Measurements from ENCODE around the gene CENPH. TPM values are rescaled to one million over a fixed set of nuclear protein-coding genes. Genes with fewer than 3 reads are reported as not detected.
"Not testable (repeated sequence)": the region's sequence is repeated elsewhere in the genome, so short reads cannot be mapped to it uniquely, and the experiment has no call there.

The CENPH gene
- 1.4 and 12.2 TPM in 2 replicates for total RNA-seq

DNA sequence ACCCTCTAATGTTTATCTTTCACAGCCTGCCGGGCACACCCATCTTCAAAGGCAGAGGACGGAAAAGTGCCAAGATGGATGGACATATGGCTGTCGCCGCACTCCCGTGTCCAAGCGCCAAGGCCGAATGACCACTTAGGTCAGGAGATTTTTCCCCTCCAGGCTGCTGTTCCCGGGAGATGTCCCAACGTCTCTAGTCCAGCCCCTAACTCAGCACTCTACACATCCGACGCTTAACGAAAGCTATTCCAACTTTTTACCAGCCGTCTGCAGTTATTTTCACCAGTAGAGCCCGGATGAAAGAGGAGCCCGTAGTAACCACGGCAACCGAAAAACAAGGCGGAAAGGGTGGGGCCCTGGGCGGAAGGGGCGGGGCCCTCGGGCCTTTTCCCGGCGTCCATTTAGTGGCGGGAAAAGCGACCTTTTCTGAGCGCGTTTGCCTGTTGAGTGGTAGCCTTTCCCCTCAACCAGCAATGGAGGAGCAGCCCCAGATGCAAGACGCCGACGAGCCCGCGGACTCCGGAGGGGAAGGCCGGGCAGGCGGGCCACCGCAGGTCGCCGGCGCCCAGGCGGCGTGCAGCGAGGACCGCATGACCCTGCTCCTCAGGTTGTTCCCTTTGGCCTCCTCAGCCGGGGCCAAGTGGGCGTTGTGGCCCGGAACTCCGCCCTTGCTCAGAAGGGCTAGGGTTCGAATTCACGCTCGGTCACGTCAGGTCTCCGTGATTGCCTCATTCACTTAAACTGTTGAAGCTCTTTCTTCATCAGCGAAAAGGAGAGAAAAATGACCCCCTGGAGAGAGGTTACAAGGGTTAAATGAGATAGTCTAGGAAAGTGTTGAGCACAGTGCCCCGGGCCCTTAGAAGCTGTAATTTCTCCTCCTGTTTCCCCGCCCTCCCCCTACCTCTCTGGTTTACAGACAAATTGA lies at the start of gene CENPH:
Gene CENPH, plus strand, starts transcription at position 422 of the 925 bp plus-strand sequence. Its CDS starts 52 bp downstream, at position 474.
- DNase-seq (ENCODE audit: low read depth), result peak; percentile 83

DNA sequence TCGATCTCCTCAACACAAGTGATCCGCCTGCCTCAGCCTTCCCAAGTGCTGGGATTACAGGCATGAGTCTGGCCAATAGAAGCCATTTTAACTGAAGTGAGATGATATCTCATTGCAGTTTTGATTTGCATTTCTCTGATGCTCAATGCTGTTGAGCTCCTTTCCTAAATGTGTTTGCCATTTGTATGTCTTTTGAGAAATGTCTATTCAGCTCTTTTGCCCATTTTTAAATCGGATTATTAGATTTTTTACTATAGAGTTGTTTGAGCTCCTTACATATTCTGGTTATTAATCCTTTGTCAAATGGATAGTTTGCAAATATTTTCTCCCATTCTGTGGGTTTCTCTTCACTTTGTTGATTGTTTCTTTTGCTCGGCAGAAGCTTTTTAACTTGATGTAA lies 49.1 kb upstream of the CENPH start:
- DNase-seq (ENCODE audit: low read depth), result not testable (repeated sequence)

GRCh38 chr5:69140827-69141226 lies 48.6 kb upstream of the CENPH start:
- no peak for DNase-seq (ENCODE audit: low read depth)

DNA sequence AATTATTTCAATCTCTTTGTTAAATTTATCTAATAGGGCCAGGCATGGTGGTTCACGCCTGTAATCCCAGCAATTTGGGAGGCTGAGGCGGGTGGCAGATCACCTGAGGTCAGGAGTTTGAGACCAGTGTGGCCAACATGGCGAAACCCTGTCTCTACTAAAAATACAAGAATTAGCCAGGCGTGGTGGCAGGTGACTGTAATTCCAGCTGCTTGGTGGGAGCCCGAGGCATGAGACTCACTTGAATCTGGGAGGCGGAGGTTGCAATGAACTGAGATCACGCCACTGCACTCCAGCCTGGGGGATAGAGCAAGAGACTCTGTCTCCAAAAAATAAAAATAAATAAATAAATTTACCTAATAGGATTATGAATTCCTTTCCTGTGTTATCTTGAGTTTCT lies 40.8 kb upstream of the CENPH start:
- DNase-seq (ENCODE audit: low read depth), result not testable (repeated sequence)

DNA sequence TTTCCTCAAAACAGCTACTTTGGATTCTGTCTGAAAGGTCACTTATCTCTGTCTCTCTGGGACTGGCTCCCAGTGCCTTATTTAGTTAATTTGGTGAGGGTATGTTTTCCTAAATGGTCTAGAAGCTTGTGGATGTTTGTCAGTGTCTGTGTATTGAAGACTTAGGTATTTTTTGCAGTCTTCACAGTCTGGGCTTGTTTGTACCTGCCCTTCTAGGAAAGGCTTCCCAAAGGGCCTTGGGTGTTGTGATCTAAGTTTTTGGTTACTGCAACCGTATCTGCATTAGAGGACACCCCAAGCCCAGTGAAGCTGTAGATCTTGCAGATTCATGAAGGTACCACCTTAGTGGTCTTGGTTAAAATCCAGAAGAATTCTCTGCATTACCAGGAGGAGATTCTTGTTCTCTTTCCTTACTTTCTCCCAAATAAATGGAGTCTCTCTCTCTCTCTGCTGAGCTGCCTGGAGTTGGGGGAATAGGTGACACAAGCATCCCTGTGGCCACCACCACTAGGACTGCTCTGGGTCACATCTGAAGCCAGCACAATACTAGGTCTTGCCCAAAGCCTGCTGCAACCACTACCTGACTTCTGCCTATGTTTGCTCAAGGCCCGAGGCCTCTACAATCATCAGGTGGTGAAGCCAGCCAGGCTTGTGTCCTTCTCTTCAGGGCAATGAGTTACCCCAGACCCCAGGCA lies 40.3 kb upstream of the CENPH start:
- no peak for DNase-seq (ENCODE audit: low read depth)

DNA sequence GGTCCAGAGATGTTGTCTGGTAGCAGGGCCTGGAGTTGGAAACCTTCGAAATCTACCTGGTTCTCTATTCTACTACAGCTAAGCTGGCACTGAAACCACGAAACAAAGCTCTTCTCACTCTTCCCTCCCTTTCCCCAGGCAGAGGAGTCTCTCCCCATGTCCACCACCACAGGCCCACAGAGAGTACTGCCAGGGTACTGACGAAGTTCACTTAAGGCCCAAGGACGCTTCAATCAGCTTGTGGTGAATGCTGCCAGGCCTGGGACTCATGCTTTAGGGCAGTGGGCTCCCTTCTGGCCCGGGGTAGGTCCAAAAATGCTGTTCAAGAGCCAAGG lies 39.7 kb upstream of the CENPH start:
- DNase-seq (ENCODE audit: low read depth), result no peak

DNA sequence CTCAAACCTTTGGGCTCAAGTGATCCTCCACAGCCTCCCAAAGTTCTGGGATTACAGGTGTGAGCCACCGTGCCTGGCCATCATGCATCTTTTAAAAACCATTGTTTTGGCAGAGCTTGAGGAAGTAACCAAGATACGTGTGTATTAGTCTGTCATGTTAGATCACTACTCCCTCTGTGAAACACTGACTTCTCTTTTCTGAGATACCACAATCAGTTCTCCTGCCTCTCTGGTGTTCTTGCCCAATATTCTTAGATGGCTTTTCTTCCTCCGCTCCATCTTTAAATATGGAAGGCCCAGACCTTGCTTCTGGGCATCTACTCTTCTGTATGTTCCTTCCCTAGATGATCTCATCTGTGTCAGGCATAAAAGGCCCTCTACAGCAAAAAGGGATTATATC lies 36.7 kb upstream of the CENPH start:
- no peak for DNase-seq (ENCODE audit: low read depth)

DNA sequence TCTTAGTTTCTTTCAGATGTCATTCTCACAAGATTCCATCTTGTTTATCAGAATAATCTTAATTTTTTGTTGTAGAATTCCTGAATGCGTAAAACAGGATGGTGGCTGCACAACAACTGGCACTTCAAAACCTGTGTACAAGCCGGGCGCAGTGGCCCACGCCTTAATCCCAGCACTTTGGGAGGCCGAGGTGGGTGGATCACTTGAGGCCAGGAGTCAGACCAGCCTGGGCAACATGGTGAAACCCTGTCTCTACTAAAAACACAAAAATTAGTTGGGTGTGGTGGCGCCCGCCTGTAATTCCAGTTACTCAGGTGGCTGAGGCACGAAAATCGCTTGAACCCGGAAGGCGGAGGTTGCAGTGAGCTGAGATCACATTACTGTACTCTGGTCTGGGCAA lies 32.9 kb upstream of the CENPH start:
- DNase-seq (ENCODE audit: low read depth), result no peak

DNA sequence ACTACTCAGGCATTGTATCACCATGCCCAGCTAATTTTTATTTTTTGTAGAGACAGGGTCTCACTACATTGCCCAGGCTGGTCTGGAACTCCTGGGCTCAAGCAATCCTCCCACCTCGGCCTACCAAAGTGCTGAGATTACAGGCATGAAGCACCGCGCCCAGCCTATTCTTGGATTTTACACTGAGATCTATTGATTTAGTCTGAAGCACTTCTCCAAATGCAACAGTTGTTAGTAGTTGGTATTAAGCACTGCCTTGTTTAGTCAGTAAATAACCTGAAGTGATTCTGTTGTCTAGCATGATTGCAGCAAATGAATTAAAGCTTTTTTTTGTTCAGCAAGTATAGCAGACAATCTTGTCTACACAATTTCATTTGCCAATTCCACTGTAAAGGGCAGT lies 31.3 kb upstream of the CENPH start:
- DNase-seq (ENCODE audit: low read depth), result no peak

GRCh38 chr5:69160651-69161050 lies 28.7 kb upstream of the CENPH start:
- DNase-seq (ENCODE audit: low read depth), result no peak

DNA sequence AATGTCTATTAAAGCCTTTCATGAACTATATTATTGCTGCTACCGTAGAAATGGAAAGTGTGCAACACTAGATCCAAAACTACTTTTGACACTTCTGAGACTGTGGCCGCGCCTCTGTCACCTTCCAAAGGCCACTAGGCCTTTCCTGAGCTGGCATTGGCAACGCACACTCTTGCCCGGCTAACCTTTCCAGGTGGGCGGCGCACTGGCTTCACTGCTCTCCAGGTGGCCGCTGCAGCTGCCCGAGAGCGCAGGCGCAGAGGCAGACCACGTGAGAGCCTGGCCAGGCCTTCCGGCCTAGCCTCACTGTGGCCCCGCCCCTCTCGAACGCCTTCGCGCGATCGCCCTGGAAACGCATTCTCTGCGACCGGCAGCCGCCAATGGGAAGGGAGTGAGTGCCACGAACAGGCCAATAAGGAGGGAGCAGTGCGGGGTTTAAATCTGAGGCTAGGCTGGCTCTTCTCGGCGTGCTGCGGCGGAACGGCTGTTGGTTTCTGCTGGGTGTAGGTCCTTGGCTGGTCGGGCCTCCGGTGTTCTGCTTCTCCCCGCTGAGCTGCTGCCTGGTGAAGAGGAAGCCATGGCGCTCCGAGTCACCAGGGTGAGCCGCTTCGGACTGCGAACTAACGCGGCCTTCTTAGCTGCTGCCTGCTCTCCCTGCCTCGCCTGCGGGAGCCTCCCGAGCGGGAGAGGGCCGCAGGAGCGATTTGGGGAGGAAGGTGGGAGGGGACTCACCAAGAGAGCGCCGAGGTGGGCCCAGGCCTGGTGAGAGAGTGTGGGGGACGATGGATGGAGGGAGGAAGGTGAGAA lies 22.5 kb upstream of the CENPH start, which contains the start of gene CCNB1:
Gene CCNB1, plus strand, starts transcription at position 465 of the 807 bp plus-strand sequence. Its CDS starts 113 bp downstream, at position 578.
- peak; percentile 94 for DNase-seq (ENCODE audit: low read depth)

DNA sequence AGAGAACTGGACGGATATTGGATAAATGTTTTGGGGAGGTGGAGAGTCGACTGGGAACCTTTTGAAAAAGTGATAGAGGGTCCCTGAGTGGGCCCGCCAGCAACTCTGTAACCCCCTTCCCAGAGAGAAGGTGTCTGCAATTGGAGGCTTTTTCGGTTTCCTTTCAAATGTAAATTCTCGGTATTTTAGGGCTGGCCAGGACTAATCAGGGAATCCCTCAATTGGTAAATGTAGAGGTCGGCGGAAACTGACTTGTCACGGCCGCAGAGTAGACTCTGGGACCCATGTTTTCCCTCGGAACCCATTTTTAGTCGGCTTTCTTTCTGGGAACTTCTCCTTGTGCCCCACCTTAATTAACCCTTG lies 21.9 kb upstream of the CENPH start:
- DNase-seq (ENCODE audit: low read depth), result peak; percentile 2

GRCh38 chr5:69167929-69168328 lies 21.5 kb upstream of the CENPH start:
- DNase-seq (ENCODE audit: low read depth), result no peak

GRCh38 chr5:69170495-69170894 lies 18.9 kb upstream of the CENPH start:
- peak; percentile 10 for DNase-seq (ENCODE audit: low read depth)

DNA sequence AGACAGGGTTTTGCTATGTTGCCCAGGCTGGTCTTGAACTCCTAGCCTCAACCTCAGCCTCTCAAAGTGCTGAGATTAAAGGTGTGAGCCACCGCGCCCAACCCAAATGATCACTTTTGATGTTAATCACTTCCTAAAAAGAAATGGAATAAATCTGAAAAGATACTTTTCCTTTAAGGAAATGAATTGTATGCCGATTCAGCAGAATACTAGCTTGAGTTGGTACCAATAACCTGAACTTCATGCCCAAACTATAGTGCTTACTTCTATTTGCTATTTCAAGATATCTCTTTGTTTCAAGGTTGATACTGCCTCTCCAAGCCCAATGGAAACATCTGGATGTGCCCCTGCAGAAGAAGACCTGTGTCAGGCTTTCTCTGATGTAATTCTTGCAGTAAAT lies 18.4 kb upstream of the CENPH start:
- DNase-seq (ENCODE audit: low read depth), result no peak

- not testable (repeated sequence) for DNase-seq (ENCODE audit: low read depth)
Measured at GRCh38 chr5:69181659-69182293, 7.6 kb upstream of the CENPH start.

- DNase-seq (ENCODE audit: low read depth), result no peak
Measured at GRCh38 chr5:69184621-69185020, 4.8 kb upstream of the CENPH start.

GRCh38 chr5:69187342-69187741 lies 2.0 kb upstream of the CENPH start:
- DNase-seq (ENCODE audit: low read depth), result no peak

DNA sequence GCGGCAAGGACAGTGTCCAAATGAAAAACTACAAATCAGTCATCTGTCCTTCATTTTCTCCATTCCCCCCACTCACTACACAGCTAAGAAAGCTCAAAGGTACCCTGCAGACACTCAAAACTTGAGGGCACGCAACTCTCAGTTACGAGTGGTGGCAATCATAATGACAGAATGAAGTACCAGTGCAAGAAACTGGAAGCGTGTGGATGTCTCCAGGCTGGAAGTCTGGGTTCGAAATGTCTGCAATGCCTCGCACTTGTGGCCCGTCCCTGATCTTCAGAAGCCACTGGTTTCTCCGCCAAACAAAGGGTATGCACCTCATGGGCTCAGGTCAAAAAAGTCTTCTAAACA lies 597 bp upstream of the CENPH start:
- DNase-seq (ENCODE audit: low read depth), result no peak

DNA sequence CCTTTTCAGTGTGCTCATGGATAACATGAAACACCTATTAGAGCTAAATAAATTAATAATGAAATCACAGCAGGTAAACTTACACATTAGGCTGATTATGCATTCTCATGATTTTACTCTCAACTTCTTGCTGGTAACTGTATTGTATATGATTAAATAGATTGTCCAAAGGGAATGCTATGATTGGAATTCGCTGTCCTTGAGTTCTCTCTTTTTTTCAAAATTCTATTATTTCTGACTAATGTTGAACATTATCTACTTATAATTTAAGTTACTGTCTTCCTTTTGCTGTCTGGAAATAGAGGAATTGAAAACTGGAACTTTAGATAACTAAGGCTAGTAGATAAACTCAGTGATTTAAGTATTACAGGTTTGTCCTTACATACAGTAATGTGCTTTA lies 13.1 kb downstream of the CENPH start:
- no peak for DNase-seq (ENCODE audit: low read depth)

- DNase-seq (ENCODE audit: low read depth), result no peak
Measured at GRCh38 chr5:69206528-69207190, 17.3 kb downstream of the CENPH start.
